ENCODE results near the gene GSG1L2.

The GSG1L2 gene

DNA sequence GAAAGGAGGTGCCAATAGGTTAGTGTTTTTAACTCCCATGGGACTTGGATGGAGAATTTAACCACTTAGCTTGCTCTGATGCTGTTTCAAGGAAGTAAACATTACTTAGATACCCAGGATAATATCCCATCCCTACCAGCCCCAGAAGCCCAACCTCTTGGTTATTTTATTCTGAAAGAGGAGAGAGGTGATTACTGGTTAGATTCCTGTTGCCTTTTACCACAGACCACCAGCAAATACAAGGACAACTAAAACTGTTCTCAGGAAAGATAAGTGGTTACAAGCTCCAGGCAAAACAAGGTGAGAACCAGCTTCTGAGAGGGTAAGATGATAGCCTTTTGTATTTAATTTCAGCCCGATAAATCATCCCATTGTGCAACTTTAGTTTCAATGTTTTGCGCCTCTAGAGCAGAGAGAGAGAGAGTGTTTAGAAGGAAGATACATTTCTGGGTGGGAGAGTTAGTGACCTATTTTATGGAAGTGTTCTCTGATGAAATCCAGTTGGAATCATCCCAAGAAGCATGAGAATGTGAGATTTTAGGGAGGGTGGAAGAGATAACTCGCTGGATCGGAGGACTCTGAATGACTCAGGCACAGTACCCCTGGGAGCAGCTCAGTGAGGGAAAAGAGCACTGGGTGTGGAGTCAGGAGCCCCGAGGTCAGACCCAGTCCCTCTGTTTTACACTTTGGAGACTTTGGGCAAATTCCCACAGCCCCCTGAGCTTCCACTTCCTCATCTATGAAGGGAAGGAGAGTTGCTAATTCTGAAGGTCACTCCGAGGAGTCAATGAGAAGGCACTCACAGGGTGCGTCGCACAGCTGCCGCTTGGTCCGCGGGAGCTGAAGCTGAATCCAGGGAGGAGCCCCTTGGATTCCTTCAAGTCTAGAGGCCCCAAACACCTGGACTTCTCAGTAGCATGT, 15.9 kb upstream of the GSG1L2 start:
- CTCF ChIA-PET, result no interaction called here
- Mint-ChIP-seq H3K4me1 (no peaks in the 10 kb centered on the region), H3K9me3 (peaks cover 2% of the 10 kb centered on the region), H3K27me3 (no peaks in the 10 kb centered on the region), H3K4me3 (no peak overlapping the region), H3K27ac (no peak overlapping the region), H3K36me3 (no peaks in the 10 kb centered on the region)
- no peak for DNase-seq

DNA sequence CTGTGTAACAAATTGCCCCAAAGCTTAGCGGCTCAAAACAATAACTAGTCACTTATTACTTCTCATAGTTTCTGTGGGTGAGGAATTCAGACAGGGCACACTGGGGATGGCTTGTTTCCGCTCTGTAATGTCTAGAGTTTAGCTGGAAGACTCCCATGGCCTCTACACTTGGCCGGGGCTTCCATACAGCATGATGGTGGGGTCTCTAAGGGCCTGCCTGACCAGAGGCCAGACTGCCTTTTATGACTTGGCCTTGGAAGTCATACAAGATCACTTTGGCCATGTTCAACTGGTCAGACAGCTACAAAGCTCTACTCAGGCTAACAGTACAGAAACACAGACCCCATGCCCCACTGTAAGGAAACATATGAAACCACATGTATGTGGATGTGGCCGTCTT, 12.0 kb upstream of the GSG1L2 start:
- no peaks in the 10 kb centered on the region for H3K4me1 Mint-ChIP-seq
- no peak for DNase-seq
- peaks cover 2% of the 10 kb centered on the region for H3K9me3 Mint-ChIP-seq
- CTCF ChIA-PET, result no interaction called here
- no peaks in the 10 kb centered on the region for H3K27me3 Mint-ChIP-seq
- H3K27ac Mint-ChIP-seq, result no peak overlapping the region
- no peaks in the 10 kb centered on the region for H3K36me3 Mint-ChIP-seq
- no peak overlapping the region for H3K4me3 Mint-ChIP-seq

DNA sequence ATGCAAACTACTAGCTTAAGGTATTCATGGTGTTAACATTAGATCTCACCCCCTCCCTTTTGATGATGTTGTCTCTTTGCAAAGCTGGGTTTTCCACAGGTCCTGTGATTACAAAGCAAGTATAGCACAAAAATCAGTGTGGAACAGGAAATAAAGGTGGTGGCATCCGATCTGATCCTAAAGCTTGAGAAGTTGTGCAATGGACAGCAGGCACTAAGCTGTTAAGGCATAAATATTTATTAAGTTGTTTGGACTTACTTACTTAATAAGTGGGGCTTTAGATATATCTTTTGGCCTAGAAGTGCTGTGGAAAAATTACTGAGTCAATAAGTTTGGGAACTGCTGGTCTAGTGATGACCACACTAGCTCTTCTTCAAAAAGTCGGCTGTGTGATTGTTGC, 8.8 kb upstream of the GSG1L2 start:
- Mint-ChIP-seq H3K4me3 (no peak overlapping the region), H3K27me3 (no peaks in the 10 kb centered on the region), H3K9me3 (no peaks in the 10 kb centered on the region), H3K36me3 (no peaks in the 10 kb centered on the region), H3K4me1 (no peaks in the 10 kb centered on the region), H3K27ac (no peak overlapping the region)
- CTCF ChIA-PET, result no interaction called here
- no peak for DNase-seq

DNA sequence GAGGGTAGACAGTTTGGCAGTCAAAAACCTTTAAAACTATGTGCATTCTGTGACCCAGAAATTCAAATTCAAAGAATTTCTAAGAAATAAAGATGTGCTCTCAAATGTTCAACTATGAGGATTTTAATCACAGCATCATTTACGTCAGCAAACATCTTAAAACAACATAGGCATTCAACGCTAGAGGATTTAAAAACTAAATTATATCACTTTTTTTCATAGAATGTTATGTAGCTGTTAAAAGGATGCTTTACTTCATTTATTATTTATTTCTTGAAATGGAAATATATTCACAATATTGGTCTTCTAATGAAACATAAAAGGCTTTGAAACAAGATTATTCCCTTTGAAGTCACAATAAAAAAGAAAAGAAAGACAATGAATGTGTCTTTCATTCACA, 7.5 kb upstream of the GSG1L2 start:
- Mint-ChIP-seq H3K27me3 (no peaks in the 10 kb centered on the region), H3K4me1 (no peaks in the 10 kb centered on the region), H3K9me3 (no peaks in the 10 kb centered on the region), H3K4me3 (no peak overlapping the region), H3K27ac (no peak overlapping the region), H3K36me3 (no peaks in the 10 kb centered on the region)
- DNase-seq, result no peak
- CTCF ChIA-PET, result no interaction called here

DNA sequence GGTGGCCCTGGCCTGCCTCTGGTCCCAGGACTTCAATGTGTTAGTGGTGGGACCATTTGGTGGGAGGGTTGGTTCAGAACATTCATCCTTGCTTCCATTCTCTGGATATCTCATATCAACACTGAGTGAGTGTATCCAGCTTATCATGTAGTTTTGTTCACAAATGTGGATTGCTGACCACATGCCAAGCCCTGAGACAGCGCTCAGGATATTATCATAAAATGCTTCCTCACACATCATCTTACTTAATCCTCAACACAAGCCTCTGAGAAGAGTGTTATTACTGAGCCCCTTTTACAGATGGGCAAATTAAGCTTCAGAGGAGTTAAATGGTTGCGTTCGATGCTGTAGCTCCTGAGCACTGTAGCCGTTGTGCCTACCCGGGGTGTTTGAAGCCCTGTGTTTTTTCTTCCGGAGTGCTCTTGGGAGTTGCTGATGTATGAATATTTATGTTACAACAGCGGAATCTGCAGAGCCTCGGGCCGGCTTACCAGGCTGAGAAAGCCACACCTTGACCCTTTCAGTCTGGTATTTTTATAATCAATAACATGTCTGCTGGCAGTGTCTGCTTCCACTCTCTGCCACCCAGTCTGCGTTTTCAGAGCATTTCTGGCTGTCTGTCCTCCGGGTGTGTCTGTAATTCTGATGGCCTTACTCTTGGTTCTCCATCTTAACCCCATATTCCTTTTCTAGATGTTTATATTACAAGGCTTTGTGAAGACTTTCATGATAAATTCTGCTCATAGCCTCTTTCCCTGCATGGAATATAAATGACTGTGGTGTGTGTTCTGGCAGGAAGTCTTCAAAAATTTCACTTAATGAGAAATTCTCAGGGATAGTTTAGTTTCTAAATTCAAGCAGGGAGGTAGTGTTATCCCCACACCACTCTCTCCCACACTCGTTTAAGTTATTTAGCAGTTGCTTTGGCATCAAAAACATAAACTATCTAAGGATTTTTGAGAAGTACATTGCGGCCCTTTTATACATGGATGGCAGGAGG, 6.7 kb upstream of the GSG1L2 start:
- CTCF ChIA-PET, result no interaction called here
- Mint-ChIP-seq H3K4me3 (no peak overlapping the region), H3K36me3 (no peaks in the 10 kb centered on the region), H3K27me3 (no peaks in the 10 kb centered on the region), H3K27ac (no peak overlapping the region), H3K4me1 (no peaks in the 10 kb centered on the region), H3K9me3 (no peaks in the 10 kb centered on the region)
- no peak for DNase-seq

DNA sequence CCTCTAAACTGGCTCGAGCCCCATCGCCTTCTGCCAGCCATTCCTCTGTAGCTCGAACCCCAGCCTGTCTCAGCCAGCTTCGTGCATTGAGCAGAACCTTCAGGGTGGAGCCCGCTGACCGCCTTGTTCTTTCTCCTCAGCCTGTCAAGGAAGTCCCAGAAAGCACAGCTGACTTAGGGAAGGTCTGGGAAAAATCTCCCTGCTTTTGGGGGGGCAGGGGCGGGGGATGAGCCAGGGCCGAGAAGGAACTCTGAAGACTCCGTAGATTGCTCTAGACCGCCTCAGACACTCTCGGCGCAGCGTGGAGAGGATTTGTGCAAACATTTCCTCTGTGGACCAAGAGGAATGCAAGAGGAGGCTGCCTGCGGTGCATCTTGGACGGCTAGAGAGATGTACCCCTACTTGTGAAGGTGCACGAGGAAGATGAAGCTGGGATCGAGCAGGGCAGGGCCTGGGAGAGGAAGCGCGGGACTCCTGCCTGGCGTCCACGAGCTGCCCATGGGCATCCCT, 3.8 kb upstream of the GSG1L2 start, which contains the start of gene GLP2R:
Gene GLP2R (plus strand): TSS at position 284 of the 510 bp plus-strand sequence. CDS start 140 bp downstream, at position 424.
- CTCF ChIA-PET, result no interaction called here
- Mint-ChIP-seq H3K9me3 (peaks cover 3% of the 10 kb centered on the region), H3K27ac (no peak within 1 kb of the TSS), H3K36me3 (no peaks in the 10 kb centered on the region), H3K4me3 (no peak within 1 kb of the TSS), H3K27me3 (no peaks in the 10 kb centered on the region), H3K4me1 (no peaks in the 10 kb centered on the region)
- DNase-seq, result no peak

DNA sequence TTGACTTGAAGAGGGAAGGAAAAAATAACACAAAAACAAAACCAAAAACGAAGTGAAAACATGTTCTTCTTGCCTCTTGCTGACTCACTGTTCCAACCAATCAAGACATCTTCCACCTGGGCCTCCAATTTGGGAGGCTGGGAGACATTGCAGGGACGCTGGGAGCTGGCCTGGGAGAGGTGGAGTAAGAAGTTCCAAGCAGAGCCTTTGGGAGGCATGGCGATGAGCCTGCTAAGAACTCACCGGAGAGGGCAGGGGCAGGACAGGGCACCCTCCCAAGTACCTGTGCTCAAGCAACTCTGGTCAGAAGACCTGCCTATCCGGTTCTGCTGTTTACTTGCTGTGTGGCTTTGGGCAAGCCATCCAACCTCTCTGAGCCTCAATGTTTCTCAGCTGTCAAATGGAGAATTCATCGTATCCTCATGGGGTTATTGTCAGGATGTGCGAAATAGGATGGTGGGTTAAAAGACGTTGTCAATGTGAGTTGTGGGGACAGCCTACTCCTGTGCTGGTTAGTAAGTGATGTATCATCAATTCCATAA, 3.0 kb upstream of the GSG1L2 start:
- Mint-ChIP-seq H3K27me3 (no peaks in the 10 kb centered on the region), H3K4me3 (no peak overlapping the region), H3K4me1 (no peaks in the 10 kb centered on the region), H3K9me3 (peaks cover 3% of the 10 kb centered on the region), H3K36me3 (no peaks in the 10 kb centered on the region), H3K27ac (no peak overlapping the region)
- CTCF ChIA-PET, result no interaction called here
- DNase-seq, result no peak

DNA sequence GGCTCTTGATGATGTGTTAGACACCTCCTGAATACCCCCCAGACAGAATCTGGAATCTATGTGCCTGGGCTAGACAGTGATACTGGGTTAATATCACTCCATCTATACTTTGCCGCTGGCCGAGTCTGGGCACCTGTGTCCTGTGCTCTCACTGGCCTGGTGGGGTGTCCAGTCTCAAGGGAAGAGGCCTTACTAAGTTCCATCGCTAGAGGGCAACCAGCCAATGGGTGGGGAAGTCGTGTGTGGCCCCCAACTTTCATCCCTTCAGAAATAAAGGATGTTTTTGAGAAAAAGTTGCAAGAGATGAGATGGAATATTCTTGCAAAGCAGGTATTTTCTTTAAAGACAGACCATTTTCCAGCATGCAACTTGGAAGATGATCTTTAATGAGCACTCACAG, 2.2 kb upstream of the GSG1L2 start:
- CTCF ChIA-PET, result no interaction called here
- DNase-seq, result no peak
- H3K27me3 Mint-ChIP-seq, result no peaks in the 10 kb centered on the region
- peaks cover 3% of the 10 kb centered on the region for H3K9me3 Mint-ChIP-seq
- no peaks in the 10 kb centered on the region for H3K36me3 Mint-ChIP-seq
- H3K4me1 Mint-ChIP-seq, result no peaks in the 10 kb centered on the region
- H3K27ac Mint-ChIP-seq, result no peak overlapping the region
- no peak overlapping the region for H3K4me3 Mint-ChIP-seq

DNA sequence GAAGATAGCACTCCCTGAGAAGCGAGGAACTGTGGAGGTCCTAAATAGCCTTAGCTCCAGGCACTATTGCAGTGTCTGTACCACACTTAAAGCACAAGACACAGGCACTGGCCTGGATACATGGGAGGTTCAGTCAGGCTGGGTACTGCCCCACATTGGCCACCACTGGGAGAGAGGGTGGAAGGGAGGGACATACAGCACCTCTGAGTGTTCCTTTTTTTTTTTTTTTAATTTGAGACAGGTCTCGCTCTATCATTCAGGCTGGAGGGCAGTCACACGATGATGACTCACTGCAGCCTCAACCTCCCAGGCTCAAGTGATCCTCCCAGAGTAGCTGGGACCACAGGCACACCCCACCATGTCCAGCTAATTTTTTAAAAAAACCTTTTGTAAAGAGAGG, 1.4 kb downstream of the GSG1L2 start:
- CTCF ChIA-PET, result no interaction called here
- no peak for DNase-seq
- H3K4me3 Mint-ChIP-seq, result no peak overlapping the region
- no peaks in the 10 kb centered on the region for H3K4me1 Mint-ChIP-seq
- no peaks in the 10 kb centered on the region for H3K36me3 Mint-ChIP-seq
- H3K27me3 Mint-ChIP-seq, result peaks cover 3% of the 10 kb centered on the region
- peaks cover 16% of the 10 kb centered on the region for H3K9me3 Mint-ChIP-seq
- no peak overlapping the region for H3K27ac Mint-ChIP-seq

DNA sequence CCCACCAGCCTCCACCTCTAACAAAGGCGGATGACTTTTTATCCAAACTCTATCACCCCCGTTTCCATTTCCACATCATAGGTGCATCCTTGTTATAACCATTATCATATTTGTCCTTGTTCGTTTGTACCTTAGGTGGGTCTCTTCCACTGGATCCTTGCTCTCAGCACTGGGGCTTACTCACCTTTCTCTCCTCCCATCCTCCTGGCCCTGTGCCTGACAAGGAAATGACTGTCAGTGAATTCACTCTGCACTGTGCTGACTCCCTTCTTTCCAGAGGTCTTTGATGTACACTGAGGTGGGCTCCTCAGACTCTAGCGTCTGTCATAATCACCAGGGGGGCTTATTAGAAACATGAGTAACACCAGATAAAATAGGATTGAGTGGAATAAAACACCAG, 3.1 kb downstream of the GSG1L2 start:
- H3K36me3 Mint-ChIP-seq, result no peaks in the 10 kb centered on the region
- DNase-seq, result no peak
- H3K4me3 Mint-ChIP-seq, result no peak overlapping the region
- H3K9me3 Mint-ChIP-seq, result peaks cover 16% of the 10 kb centered on the region
- H3K27me3 Mint-ChIP-seq, result peaks cover 3% of the 10 kb centered on the region
- CTCF ChIA-PET, result no interaction called here
- no peak overlapping the region for H3K27ac Mint-ChIP-seq
- H3K4me1 Mint-ChIP-seq, result no peaks in the 10 kb centered on the region

DNA sequence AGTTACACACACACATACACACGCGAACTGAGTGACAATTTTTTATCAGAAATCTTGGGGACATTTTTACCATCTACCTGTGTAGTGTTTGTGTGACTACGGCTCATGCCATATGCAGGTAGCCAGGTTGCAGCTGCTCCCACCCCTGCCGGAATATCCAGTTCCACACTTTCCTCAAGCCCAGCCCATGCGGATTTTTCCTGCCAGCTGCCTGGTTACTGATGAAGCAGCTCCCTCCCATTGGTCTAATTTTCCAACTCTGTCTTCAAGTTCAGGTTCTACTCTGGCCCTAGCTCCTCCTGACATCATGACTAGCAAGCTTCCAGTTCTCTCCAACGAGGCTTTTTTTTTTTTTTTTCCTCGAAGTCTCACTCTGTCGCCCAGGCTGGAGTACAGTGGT, 4.8 kb downstream of the GSG1L2 start:
- peaks cover 13% of the 10 kb centered on the region for H3K9me3 Mint-ChIP-seq
- no peak overlapping the region for H3K4me3 Mint-ChIP-seq
- H3K36me3 Mint-ChIP-seq, result no peaks in the 10 kb centered on the region
- H3K27ac Mint-ChIP-seq, result no peak overlapping the region
- peaks cover 3% of the 10 kb centered on the region for H3K27me3 Mint-ChIP-seq
- no peaks in the 10 kb centered on the region for H3K4me1 Mint-ChIP-seq
- DNase-seq, result no peak
- CTCF ChIA-PET, result no interaction called here

DNA sequence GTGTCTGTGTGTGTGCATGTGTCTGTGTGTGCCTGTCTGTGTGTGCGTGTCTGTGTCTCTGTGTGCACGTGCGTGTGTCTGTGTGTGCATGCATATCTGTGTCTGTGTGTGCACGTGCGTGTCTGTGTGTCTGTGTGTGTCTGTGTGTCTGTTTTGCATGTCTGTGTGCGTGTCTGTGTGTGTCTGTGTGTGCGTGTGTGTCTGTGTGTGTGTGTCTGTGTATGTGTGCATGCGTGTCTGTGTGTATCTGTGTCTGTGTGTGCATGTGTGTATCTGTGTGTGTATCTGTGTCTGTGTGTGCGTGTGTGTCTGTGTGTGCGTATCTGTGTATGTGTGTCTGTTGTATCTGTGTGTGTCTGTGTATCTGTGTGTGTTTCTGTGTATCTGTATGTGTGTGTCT, 5.4 kb downstream of the GSG1L2 start:
- H3K4me3 Mint-ChIP-seq, result no peak overlapping the region
- H3K4me1 Mint-ChIP-seq, result no peaks in the 10 kb centered on the region
- DNase-seq, result no peak
- CTCF ChIA-PET, result no interaction called here
- H3K27me3 Mint-ChIP-seq, result peaks cover 3% of the 10 kb centered on the region
- peaks cover 13% of the 10 kb centered on the region for H3K9me3 Mint-ChIP-seq
- no peak overlapping the region for H3K27ac Mint-ChIP-seq
- H3K36me3 Mint-ChIP-seq, result no peaks in the 10 kb centered on the region

DNA sequence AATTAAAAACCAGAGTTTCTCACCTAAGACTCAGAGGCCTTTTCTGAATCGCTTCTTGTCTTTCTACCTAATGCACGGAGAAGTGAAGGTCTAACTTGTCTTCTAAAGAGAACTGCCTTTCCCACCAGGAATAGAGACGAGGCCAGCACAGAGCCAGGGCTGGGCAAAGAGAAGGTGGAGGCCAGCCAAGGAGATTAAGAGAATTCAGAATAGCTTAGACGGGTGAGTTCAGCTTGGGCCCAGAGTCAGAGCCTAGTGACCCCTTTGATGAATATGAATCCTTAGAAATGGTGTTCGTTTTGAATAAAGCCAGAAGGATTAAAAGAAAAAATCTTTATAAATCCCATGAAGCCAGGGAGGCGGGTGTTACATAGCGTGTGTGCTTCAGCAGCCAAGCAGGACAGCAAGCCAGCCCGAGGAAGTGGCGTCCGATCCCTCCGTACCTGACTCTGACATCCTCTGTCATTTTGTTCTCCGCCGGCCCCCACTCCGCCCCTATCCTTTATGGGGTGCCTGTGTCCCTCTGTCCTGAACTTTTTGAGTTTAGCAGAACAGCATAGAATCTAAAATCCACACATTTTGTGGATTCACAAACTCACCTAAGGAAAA, 7.4 kb downstream of the GSG1L2 start:
- H3K4me3 Mint-ChIP-seq, result no peak overlapping the region
- no peaks in the 10 kb centered on the region for H3K4me1 Mint-ChIP-seq
- H3K27ac Mint-ChIP-seq, result no peak overlapping the region

DNA sequence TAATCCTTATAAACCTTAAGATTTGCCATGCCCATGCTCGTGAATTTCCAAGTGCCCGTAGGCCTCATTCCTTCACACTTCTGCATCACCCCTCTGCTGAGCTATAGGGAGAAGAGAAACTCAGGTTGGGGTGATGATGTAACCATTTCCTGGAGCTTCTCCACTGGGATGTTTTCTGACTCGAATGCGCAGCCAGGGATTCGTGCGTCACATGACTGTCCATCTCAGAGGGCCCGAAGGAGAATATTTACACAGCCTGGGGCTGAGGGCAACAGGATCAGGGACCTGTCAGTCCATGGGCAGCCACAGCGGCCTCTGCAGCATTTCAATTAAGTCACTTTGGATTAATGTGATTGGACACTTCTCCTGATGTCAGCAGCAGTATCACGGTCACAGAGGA, 8.7 kb downstream of the GSG1L2 start:
- Mint-ChIP-seq H3K4me3 (no peak overlapping the region), H3K9me3 (peaks cover 9% of the 10 kb centered on the region), H3K27me3 (peaks cover 3% of the 10 kb centered on the region), H3K27ac (no peak overlapping the region), H3K36me3 (no peaks in the 10 kb centered on the region), H3K4me1 (no peaks in the 10 kb centered on the region)
- CTCF ChIA-PET, result no interaction called here
- no peak for DNase-seq

More for the DNA sequence above, 7.4 kb downstream of the GSG1L2 start:
- DNase-seq, result no peak
- peaks cover 13% of the 10 kb centered on the region for H3K9me3 Mint-ChIP-seq
- no peaks in the 10 kb centered on the region for H3K36me3 Mint-ChIP-seq
- peaks cover 3% of the 10 kb centered on the region for H3K27me3 Mint-ChIP-seq
- CTCF ChIA-PET, result no interaction called here
